ENCODE data around the gene ADAMTSL4. TPM values are rescaled to one million over a fixed set of nuclear protein-coding genes. Genes with fewer than 3 reads are reported as not detected.

The ADAMTSL4 gene
- total RNA-seq, 1 donor from 2014 or later: 85.3 TPM

- H3K27me3 ChIP-seq: no peaks in the 10 kb centered on the region
- no peaks in the 10 kb centered on the region for H3K9me3 ChIP-seq
- peak; percentile 2 to 13 (median 4) for TF ChIP-seq CTCF (IDR thresholded peaks at IDR 0.05)
- intact Hi-C loops (cut with DNase I): loop anchor here (1.0 kb wide), 3 partner anchors 17 to 114 kb away; partner anchors contain the start of genes ENSA and TARS2
- DNase-seq (ENCODE audit: low spot score in 2 of 2): peak; percentile 89 to 98
- H3K36me3 ChIP-seq: peaks cover 0 to 3% of the 10 kb centered on the region in 2 donors
- H3K27ac ChIP-seq: peak within 1 kb of the TSS; percentile 55 to 84
- H3K4me3 ChIP-seq: peak within 1 kb of the TSS; percentile 64 to 65
- peaks cover 0 to 9% of the 10 kb centered on the region in 2 donors for H3K4me1 ChIP-seq
Measured at GRCh38 chr1:150515328-150516049, 33.7 kb upstream of the ADAMTSL4 start, which contains the start of gene FALEC. TSS of gene FALEC (plus strand) at chr1:150515752.

DNA sequence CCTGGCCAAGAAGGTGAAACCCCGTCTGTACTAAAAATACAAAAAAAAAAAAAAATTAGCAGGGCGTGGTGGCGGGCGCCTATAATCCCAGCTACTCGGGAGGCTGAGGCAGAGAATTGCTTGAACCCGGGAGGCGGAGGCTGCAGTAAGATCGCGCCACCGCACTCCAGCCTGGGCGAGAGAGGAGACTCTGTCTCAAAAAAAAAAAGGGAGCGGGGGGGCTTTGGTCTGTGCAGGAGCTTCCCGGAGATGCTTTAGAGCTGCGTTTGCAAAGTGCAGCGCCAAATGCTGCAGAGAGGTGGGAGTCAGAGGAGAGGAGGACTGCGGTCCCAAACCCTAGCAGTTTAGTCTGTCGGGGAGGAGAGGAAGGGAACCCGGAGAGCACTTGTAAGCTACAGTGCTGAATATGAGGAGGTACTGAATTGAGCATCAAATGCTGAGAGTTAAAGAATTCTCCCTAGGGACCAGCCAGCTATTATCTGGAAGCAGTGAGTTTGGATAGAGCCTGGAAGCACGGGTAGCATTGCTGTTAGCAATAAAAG, 33.1 kb upstream of the ADAMTSL4 start:
- intact Hi-C loops (cut with DNase I): no loop called here
- peak overlapping the region; percentile 55 to 84 for H3K27ac ChIP-seq

DNA sequence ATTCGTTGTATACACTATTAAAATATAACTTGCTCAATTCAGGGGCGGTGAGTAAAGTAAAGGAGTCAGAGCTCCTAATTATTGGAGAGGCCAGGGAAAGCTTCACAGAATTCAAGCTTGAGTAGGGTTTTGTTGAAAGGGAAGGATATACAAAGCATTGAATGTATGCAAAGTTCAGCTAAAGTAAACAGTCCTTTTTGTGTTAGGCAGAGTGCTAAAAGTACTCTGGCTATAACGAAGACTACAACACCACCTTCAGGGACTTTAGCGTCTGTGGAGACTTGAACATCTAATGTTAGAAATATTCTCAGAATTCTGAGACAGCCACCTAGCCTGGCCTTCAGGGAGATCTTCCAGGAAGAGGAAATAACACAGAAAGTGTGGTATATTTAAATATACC, 32.6 kb upstream of the ADAMTSL4 start:
- intact Hi-C loops (cut with DNase I): no loop called here
- Histone ChIP-seq H3K36me3 (no peaks in the 10 kb centered on the region), H3K9me3 (no peaks in the 10 kb centered on the region), H3K4me3 (peak overlapping the region in 1 of 2 donors; percentile 65), H3K4me1 (peaks cover 0 to 9% of the 10 kb centered on the region in 2 donors), H3K27ac (peak overlapping the region in 1 of 2 donors; percentile 55), H3K27me3 (no peaks in the 10 kb centered on the region)
- no peak for TF ChIP-seq CTCF (IDR thresholded peaks at IDR 0.05)
- DNase-seq (ENCODE audit: low spot score in 2 of 2): no peak

More for the DNA sequence above, 33.1 kb upstream of the ADAMTSL4 start:
- peak overlapping the region; percentile 64 to 65 for H3K4me3 ChIP-seq
- DNase-seq (ENCODE audit: low spot score in 2 of 2): no peak
- no peaks in the 10 kb centered on the region for H3K27me3 ChIP-seq
- H3K36me3 ChIP-seq: no peaks in the 10 kb centered on the region
- peaks cover 0 to 9% of the 10 kb centered on the region in 2 donors for H3K4me1 ChIP-seq
- TF ChIP-seq CTCF (IDR thresholded peaks at IDR 0.05): no peak
- H3K9me3 ChIP-seq: no peaks in the 10 kb centered on the region

- Histone ChIP-seq H3K4me1 (peaks cover 0 to 2% of the 10 kb centered on the region in 2 donors), H3K27me3 (no peaks in the 10 kb centered on the region), H3K36me3 (no peaks in the 10 kb centered on the region), H3K4me3 (no peak overlapping the region), H3K27ac (no peak overlapping the region), H3K9me3 (no peaks in the 10 kb centered on the region)
- intact Hi-C loops (cut with DNase I): no loop called here
- no peak for DNase-seq (ENCODE audit: low spot score in 2 of 2)
- no peak for TF ChIP-seq CTCF (IDR thresholded peaks at IDR 0.05)
Measured at GRCh38 chr1:150521196-150521968, 27.8 kb upstream of the ADAMTSL4 start.

DNA sequence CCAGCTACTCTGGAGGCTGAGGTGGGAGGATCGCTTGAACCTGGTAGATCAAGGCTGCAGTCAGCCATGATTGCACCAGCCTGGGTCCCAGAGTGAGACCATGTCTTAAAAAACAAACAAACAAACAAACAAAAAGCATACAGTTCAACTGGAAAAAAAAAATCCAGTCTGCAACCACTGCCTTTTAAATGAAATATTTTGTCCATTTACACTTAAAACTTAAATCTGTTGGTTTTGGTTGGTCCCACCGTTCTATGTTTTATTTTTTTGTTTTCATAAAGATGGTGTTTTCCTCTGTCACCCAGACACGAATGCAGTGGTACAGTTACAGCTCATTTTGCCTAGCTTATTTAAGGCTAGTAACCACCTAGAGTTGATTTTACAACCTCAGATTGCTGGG, 23.9 kb upstream of the ADAMTSL4 start:
- no peak for TF ChIP-seq CTCF (IDR thresholded peaks at IDR 0.05)
- no peak overlapping the region for H3K27ac ChIP-seq
- intact Hi-C loops (cut with DNase I): no loop called here
- no peaks in the 10 kb centered on the region for H3K36me3 ChIP-seq
- no peaks in the 10 kb centered on the region for H3K27me3 ChIP-seq
- H3K4me1 ChIP-seq: no peaks in the 10 kb centered on the region
- no peak for DNase-seq (ENCODE audit: low spot score in 2 of 2)
- H3K9me3 ChIP-seq: no peaks in the 10 kb centered on the region
- H3K4me3 ChIP-seq: no peak overlapping the region

Measured in ascending aorta (tissue), 2 donors.